HG02678 (cell line): ENCODE data around the gene SPIRE2.
A peak's percentile ranks its signal among the peaks of the same experiment; 100 is the strongest.
"Not testable (repeated sequence)": the region's sequence is repeated elsewhere in the genome, so short reads cannot be mapped to it uniquely, and the experiment has no call there.

ENCODE experiments used
- ATAC-seq: cut with Tn5 transposase; IDR thresholded peaks from one replicate; pipeline ENCODE4 v1.9.1; 2021; ENCODE audit warnings: mild to moderate bottlenecking, moderate library complexity; ENCODE audit not compliant: unreplicated experiment

SPIRE2 gene

DNA sequence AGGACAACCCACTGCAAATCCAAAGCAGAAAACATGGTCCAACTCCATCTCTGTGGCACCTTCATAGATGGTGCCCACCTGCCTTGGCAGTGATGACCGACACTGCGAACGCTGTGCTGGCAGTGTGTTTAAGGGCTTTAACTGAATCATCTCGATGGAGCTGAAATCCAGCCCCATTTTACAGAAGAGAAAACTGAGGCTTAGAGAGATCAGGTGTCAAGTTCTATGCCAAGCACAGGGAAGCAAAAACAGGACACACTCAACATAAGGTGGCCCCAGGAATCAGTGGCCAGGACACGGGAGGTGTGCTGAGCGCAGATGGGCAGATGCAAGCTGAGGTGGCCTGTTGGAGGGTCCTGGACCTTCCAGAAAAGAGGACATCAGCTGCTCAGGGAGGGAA lies 34.5 kb downstream of the SPIRE2 start:
- no peak for ATAC-seq

DNA sequence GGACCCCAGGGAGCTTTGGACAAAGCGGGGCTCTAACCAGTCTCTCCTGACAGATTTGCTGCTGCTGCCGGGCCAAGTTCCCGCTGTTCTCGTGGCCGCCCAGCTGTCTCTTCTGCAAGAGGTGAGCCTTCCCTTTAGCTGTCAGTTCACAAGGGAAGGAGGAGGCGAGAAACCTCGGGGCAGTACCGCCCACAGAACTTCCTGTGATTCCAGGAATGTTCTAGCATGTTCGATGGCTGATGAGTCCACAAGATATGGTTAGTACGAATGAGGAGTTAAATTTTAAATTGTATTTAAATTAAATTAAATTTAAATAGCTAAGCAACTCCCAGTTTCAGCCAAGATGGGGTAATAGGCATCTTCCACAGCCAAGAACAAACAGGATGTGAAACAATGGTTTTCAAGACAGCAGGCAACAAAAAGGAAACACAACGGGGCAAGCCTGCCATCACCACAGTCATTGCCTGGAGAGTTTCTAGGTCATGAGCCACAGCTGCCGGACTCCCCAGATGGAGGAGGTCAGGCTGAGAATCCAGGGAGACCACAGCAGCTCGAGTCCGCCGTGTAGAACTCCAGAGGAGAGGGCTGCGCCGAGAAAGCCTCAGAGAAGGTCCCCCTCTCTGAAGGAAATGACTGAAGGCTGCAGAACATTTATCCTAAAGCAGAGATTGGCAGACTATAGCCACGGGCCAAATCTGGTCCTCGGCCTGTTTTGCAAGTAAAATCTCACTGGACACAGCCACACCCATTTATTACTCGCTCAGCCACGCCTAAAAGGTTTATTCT lies 35.7 kb downstream of the SPIRE2 start:
- peak; percentile 69 for ATAC-seq

DNA sequence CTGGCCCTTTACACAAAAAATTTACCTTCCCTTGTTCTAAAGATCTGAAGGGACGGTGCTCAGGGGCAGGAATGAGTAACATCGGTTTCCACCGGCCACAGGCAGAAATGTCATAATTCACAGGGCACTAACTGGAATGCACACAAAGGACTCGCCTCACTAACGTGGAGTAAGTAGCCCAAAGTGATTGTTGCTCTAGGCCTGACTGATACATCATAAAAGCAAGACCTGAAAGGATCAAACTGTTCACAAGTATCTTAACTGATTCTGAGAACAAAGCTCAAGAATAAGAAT lies 36.2 kb downstream of the SPIRE2 start:
- ATAC-seq, result no peak

DNA sequence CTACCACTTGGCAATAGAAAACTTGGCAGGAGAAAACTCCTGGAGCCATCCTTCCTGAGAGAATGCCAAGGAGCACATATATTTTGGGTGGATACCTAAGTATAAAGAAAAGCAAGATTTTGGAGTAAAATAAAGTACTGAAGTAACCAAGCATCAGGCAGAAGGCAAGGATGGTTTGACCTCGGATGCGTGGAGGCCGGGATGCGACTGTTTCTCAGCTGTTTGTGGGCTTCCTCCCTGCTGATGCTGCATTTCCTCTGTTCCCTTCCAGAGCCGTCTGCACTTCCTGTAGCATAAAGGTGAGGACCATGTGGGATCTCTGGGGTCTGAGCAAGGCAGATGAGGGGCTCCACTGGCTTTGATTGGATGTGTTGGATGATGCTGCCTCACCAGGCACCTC lies 39.6 kb downstream of the SPIRE2 start:
- ATAC-seq, result no peak

DNA sequence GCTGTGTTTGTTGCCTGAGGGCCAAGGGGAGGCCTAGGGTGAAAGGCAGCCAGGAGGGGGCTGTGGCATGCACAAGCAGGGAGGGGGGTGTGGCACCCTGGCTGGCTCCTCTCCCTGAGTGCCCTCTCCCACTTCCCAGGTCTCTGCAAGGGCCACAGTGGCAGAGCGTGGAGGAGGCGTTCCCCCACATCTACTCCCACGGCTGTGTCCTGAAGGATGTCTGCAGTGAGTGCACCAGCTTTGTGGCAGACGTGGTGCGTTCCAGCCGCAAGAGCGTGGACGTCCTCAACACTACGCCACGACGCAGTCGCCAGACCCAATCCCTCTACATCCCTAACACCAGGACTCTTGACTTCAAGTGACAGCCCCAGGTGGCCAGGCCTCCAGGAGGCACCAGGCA lies 41.6 kb downstream of the SPIRE2 start:
- no peak for ATAC-seq

DNA sequence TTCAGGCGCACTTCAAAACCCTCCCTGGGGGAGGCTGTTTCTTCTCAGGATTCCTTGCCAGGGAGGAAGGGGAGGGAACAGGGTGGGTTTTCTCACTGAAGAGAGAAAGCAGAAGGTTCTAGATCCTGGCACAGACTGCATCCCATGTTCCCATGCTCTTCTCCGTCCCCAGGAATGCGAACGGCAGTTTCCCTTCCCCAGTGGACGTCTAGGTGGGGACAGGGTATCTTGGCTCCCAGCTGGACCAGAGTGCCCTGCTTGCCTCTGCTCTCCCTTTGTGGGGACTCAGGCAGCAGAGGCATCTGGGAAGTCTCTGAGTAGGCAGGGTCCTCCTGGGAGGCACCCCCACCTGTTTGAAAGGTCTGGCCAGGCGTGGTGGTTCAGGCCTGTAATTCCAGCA lies 42.2 kb downstream of the SPIRE2 start:
- ATAC-seq, result no peak

DNA sequence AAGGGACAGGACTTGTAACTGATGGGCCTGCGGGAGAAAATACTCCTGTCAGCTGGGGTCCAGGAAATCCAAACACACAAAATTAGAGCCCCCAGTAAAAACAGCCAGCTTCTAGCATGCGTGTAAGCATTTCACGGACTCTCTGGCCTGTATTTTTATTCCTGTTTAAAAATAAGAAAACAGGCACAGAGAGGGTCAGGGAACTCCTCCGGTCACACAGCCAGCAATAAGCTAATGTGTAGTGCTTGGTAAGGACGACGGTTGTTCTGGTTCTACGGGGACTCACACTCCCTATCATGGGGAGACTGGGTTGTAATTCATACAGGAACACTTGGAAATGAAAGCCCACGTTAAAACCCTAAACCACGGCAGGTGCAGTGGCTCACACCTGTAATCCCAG lies 43.6 kb downstream of the SPIRE2 start:
- ATAC-seq, result no peak

DNA sequence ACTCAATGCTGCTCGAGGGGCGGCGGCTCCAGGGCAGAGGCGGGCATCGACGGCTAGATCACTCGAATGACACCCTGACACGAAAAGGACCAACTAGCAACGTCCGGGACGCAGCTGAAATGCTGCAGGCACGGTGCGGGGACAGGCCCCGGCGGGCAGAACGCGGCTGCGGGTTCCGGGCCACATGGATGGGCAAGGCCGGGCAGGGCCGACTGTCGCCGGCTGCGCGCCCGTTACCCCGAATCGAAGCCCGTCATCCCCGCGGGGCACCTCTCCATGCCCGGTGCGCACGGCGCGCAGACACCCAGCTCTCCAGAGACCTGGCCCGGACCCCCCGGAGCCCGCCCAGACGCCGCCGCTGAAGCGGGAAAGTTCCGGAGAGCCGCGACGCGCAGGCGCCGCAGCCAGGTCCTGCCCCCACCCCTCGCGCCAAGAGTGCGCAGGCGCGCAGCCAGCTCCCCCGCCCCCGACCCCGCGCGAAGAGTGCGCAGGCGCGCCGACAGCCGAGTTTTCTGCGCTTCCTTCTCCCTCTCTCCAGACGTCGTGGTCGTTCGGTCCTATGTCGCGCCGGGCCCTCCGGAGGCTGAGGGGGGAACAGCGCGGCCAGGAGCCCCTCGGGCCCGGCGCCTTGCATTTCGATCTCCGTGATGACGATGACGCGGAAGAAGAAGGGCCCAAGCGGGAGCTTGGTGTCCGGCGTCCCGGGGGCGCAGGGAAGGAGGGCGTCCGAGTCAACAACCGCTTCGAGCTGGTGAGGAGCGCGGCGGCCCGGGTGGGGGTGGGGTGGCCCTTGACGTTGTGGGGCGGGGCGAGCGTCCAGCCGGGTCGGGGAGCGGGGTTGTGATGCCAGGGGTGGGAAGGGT lies 45.1 kb downstream of the SPIRE2 start, which contains the start of gene TCF25:
Gene TCF25, plus strand, starts transcription at position 484 of the 863 bp plus-strand sequence. Its CDS starts 76 bp downstream, at position 560.
- peak; percentile 49 for ATAC-seq

DNA sequence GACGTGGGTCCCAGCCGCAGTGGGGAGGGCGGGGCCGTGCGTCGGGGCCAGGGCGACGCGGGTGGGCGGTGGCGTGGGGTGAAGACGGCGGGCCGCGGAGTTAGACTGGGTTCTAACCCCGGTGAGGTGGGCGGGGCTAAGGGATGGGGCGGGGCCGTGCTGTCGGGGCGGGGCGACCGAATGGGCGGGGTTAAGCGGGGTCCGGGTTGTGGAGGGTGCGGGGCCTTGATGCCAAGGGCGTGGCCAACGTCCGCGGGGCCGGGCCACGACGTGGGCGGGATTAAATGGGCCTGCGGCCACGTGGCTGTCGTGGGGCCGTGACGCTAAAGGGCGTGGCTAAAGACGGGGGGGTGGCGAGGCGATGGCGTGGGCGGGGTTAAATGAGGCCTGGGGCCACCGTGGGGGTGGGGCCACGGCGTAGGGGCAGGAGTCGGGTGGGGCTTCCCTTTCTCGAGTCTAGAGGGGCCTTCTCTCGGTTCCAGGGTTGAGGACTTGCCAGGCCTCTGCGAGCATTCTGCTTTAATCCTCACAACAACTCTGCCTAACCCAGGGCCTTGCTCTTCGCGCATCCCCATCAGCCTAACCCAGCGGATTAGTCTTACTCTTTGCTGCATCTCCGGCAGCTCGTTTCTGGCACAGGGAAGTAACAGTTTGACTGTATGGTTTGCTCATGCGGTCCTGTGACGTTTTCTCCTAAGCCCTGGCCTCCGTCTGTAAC lies 45.9 kb downstream of the SPIRE2 start:
- peak; percentile 67 for ATAC-seq

DNA sequence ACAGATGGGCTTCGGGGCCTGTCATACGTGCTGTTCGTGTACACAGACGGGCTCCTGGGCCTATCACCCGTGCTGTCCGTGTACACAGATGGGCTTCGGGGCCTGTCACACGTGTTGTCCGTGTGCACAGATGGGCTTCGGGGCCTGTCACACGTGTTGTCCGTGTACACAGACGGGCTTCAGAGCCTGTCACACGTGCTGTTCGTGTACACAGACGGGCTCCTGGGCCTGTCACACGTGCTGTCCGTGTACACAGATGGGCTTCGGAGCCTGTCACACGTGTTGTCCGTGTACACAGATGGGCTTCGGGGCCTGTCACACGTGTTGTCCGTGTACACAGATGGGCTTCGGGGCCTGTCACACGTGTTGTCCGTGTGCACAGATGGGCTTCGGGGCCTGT lies 50.8 kb downstream of the SPIRE2 start:
- ATAC-seq, result not testable (repeated sequence)

DNA sequence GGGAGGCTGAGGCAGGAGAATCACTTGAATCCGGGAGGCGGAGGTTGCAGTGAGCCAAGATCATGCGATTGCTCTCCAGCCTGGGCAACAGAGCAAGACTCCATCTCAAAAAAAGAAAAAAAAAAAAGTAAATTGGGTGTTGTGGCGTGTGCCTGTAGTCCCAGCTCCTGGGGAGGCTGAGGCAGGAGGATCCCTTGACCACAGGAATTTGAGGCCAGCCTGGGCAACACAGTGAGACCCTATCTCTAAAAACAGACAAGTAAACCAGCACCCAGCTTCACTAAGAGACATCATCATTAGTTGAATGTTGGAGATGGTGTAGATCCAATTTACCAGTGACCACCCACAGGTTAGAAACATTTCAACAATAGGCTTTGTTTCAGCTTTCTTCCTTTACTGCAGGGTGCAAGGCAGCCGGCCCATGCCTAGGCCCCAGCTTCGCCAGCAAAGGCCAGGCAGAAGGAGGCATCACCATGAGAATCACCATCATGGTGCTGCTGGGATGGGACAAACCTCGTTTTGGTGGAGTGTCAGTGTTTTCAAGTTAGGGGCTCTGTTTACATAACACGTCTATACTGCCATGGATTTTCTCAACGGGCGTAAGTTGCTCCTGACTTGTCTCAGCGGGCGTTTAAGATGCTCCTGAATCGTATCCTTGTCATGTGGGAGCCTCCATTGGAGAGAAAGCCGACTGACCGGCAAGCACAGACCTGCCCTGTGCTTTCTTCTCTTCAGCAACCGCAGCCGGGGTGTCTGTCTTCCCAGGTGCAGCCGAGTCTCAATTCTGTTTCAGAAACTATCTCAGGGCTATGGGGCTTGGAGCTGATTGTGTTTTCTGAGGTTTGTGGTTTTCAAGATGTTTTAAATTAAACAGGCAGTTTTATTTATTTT lies 52.4 kb downstream of the SPIRE2 start:
- ATAC-seq, result no peak

DNA sequence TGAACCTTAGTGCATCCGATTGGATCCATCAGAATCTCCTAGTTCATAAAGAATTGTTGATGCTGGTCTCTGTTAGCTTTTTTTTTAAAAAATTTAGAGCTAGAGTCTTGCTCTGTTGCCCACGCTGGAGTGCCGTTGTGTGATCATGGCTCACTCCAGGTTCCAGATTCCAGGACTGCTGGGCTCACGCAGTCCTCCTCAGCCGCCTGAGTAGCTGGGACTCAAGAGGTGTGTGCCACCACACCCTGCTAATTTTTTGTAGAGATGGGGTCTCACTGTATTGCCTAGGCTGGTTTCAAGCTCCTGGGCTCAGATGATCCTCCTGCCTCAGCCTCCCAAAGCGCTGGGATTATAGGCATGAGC lies 53.1 kb downstream of the SPIRE2 start:
- ATAC-seq, result no peak

DNA sequence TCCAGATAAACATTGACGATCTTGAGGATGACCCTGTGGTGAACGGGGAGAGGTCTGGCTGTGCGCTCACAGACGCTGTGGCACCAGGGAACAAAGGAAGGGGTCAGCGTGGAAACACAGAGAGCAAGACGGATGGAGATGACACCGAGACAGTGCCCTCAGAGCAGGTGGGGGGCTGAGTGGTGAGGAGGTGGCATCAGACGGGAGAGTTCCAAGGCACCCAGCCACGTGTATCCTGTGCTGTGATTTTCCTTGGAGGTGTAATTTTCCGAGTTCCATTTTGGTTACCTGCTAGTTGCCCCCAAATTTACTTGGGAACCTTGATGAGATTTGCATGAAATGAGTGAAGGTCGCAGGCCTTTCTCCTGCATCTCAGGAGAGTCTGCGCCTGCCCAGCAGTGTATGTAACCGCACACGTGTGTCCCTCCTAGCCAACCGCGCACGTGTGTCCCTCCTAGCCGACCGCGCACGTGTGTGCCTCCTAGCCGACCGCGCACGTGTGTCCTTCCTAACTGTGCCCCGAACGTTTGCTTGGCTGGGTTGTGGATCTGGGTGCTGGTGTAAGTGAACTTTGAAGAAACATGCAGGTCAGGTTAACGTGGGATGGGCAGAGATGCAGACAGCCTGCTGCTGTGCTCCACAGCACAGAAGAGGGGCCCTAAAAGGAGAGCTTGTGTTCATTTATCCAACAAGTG lies 55.2 kb downstream of the SPIRE2 start:
- ATAC-seq, result no peak

DNA sequence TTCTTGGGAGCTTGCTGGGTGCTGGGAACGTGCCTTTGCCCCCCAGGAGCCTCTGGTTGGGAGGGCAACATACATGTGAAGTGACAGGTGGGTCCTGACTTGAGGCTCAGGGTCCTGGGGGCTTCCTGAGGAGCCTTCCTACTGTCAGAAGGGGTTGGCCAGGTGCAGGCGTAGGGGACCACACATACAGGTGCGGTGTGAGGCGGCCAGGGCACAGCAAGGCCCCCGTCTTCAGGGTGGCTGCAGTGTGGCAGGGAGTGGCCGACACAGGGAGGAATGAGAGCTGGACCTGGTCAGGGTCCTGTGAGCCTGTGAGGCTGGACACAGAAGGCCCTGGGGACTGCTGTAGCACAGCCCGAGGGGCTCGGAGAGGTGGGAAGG lies 55.8 kb downstream of the SPIRE2 start:
- no peak for ATAC-seq

DNA sequence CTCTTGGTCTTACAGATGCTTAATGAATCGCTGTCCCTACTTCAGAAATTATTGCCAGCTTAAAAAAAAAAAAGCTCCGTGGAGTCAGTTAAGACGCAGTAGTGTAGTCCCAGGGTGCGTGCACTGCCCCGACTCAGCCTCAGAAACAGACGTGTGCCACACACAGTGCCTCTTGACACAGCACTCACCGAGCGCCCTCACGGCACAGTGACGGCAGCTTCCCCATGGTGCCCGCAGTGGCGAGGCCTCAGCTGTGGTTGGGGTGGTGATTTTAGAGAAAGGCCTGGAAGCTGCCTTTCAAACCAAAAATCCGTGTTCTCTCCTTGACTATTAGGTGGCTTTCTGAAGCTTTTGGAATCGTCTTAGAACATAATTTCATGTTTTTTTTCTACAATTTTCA lies 59.0 kb downstream of the SPIRE2 start:
- no peak for ATAC-seq

DNA sequence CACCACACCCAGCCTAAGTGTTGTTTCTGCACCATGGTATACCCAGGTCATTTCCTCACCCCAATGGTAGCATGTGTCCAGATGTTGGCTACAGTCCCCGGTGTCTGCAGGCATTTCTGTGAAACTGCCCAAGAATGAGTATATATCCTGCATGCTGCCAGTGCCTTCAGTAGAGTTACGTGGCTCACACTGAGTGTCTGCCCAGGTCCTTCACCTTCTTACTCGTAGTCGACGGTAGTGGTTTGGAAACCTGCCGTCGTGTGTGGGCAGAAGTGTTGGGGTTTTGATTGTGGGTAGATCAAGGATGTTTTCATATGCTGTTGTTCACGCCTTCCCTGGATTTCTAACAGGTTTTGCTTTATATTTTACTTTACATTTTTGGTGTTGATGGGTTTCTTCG lies 61.9 kb downstream of the SPIRE2 start:
- ATAC-seq, result no peak

DNA sequence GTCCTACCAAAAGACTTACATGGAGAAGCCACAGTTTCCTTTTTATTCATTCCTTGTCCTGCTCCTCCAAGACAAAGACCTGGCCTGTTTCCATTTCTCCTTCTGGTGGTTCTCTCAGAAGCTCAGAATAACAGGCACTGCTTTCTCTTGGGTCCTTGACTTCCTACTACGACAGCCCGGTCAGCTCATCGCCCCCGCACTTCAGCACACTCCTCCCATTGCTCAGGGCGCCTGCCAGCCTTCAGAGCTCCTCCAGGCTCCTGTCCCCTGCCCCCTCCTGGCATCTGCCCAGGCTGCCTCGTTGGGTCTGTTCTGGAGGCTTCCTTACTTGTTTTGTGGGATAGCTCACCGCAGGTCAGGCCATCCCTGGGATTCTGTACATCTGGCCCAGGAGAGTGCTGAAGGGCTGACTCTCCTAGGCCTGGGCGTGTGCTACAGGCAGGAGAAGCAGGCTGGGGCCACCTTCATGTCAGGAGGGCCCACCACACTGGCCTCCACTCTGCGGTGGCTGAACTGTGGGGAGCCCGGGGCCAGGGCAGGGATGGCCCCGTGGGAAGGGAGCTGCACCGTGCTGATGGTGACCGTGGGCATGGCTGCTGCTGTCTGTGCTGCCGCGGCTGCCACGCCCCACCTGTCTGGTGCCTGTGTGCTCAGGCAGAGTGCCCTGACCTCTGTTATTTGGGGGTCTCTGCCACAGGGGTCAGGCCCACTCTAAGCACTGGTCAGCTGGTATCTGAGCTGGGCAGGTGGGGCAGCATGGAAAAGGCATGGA lies 62.8 kb downstream of the SPIRE2 start:
- ATAC-seq, result no peak

DNA sequence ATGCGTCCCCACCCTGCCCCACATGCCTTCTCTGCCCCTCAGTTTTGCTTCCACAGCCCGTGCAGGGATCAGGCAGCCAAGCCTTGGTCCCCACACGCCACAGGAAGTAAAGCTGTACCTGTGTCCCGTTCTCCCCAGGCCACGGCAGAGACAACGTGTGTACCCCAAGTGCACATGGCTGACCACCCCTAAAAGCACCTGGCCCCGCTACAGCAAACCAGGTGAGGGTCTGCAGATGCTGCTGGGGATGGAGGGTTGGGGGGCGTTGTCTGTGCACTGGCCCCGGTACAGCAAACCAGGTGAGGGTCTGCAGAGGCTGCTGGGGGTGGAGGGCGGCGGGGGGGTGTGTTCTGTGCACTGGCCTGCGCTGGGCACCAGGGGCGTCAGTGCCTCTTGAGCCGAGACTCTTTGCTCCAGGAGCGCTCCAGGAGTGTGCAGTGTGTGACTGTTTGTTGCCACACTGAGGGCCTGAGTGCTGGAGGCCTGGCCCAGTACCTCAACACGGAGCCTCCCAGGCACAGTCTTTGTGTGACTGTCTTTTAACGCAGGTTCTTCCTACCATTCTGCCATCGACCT lies 63.9 kb downstream of the SPIRE2 start:
- no peak for ATAC-seq

DNA sequence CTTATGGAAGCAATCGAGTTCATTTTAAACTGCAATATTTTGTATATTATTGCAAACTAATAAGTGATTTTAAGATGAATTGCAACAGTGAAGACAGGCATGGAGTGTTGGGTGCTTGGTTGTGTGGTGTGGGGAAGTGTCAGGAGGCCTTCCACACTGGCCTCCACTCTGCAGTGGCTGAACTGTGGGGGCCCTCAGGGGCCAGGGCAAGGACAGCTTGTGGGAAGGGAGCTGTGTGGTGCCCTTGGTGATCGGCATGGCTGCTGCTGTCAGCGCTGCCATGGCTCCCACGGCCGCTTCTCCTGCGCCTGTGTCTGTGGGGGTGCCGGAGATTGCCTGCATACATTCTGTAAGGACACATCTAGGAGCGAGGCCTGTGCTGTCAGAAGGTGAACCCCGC lies 64.4 kb downstream of the SPIRE2 start:
- no peak for ATAC-seq
